ENCODE data around the gene RPL32. TPM values are rescaled to one million over a fixed set of nuclear protein-coding genes. Genes with fewer than 3 reads are reported as not detected.

Gene RPL32
- total RNA-seq, result 1,821 TPM

DNA sequence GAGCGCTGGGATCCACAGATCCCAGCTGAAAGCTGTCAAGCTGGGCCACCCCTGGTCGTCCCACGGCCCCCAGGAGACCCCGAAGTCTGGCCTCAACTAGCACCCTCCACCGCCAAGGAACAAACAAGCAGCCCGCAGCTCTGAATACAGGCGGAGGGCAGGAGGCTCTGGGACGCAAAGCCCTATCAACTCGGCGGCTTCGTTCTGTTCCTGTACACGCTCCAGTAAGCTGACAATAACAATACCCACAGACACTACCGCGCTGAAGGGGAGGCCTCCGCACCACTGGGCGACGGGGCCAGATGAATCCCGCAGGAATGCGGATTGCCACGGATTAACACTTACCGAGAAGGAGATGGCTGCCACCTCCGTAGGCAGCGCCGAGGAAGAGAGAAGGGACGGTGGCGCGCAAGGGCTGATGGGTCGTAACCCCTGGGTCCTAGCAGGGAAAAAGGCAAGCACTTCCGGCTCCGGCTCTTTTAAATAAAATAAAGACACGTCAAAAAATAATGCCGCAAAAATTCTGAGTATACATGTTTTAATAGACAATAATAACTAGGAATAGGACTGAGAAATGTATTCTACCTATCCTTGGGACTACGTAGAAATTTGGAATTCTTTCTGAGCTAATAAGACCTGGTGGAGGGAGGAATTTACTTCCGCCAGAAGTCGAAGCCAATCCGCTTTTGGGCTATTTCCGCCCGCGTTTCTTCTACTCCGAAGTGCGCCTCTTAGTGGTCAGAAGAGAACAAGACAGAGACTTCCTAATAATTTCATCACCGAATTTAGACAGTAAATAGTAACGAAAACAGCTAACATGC is at the start of gene RPL32:
Gene RPL32 (minus strand): TSS at position 417 of the 821 bp plus-strand sequence. CDS start 1,328 bp downstream, outside the sequence.
- DNase-seq (ENCODE audit: low spot score in 2 of 2), result peak; percentile 31 to 92
- Histone ChIP-seq H3K9me3 (no peaks in the 10 kb centered on the region), H3K27ac (peak within 1 kb of the TSS; percentile 91 to 95), H3K4me3 (peak within 1 kb of the TSS; percentile 71 to 84), H3K27me3 (no peaks in the 10 kb centered on the region), H3K4me1 (peaks cover 0 to 19% of the 10 kb centered on the region in 2 donors), H3K36me3 (peaks cover 6 to 29% of the 10 kb centered on the region in 2 donors)
- intact Hi-C loops (cut with DNase I), result loop anchor here (1.0 to 5.0 kb wide), 4 partner anchors 27 to 359 kb away; partner anchors contain the start of genes CAND2 and TSEN2
- TF ChIP-seq CTCF (IDR thresholded peaks at IDR 0.05), result peak; percentile 74 to 82 (median 78)

GRCh38 chr3:12890610-12891390 is 49.4 kb upstream of the RPL32 start:
- TF ChIP-seq CTCF (IDR thresholded peaks at IDR 0.05), result peak in 1 of 3 experiments; percentile 45
- peak overlapping the region; percentile 48 to 58 for H3K27ac ChIP-seq
- no peak overlapping the region for H3K4me3 ChIP-seq
- no peaks in the 10 kb centered on the region for H3K36me3 ChIP-seq
- intact Hi-C loops (cut with DNase I), result loop anchor here (5.0 to 10.0 kb wide), 2 partner anchors 93 to 94 kb away; partner anchors contain the start of gene CAND2
- no peaks in the 10 kb centered on the region for H3K27me3 ChIP-seq
- H3K4me1 ChIP-seq, result peaks cover 6 to 9% of the 10 kb centered on the region in 2 donors
- H3K9me3 ChIP-seq, result no peaks in the 10 kb centered on the region
- no peak for DNase-seq (ENCODE audit: low spot score in 2 of 2)

- intact Hi-C loops (cut with DNase I), result no loop called here
- DNase-seq (ENCODE audit: low spot score in 2 of 2), result no peak
Measured at GRCh38 chr3:12886736-12887135, 45.4 kb upstream of the RPL32 start.

GRCh38 chr3:12886106-12886679 is 44.8 kb upstream of the RPL32 start:
- DNase-seq (ENCODE audit: low spot score in 2 of 2), result no peak
- no peak overlapping the region for H3K4me3 ChIP-seq
- no peak overlapping the region for H3K27ac ChIP-seq
- no peaks in the 10 kb centered on the region for H3K9me3 ChIP-seq
- no peak for TF ChIP-seq CTCF (IDR thresholded peaks at IDR 0.05)
- peaks cover 7 to 8% of the 10 kb centered on the region in 2 donors for H3K4me1 ChIP-seq
- no peaks in the 10 kb centered on the region for H3K27me3 ChIP-seq
- intact Hi-C loops (cut with DNase I), result no loop called here
- H3K36me3 ChIP-seq, result no peaks in the 10 kb centered on the region

More at GRCh38 chr3:12886736-12887135, 45.4 kb upstream of the RPL32 start:
- Histone ChIP-seq H3K27me3 (no peaks in the 10 kb centered on the region), H3K27ac (no peak overlapping the region), H3K4me3 (no peak overlapping the region), H3K4me1 (peaks cover 9 to 10% of the 10 kb centered on the region in 2 donors), H3K36me3 (no peaks in the 10 kb centered on the region), H3K9me3 (no peaks in the 10 kb centered on the region)
- no peak for TF ChIP-seq CTCF (IDR thresholded peaks at IDR 0.05)

DNA sequence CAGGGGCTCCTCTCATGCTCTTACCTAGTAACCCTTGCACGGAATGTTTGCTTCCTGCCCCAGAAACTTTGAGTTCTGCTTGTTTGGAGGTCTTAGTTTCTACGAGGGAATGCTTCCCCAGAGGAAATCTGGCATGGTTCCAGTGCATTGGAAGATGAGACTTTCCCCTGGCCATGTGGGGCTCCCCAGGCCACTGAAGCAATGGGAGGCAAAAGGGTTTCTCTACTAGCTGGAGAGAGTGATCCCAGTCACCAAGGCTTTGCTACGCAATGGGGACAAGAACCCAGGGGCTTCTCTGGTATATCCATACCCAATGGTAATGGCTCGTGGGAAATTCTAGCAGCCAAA is 44.2 kb upstream of the RPL32 start:
- DNase-seq (ENCODE audit: low spot score in 2 of 2), result no peak
- H3K4me3 ChIP-seq, result no peak overlapping the region
- H3K27me3 ChIP-seq, result no peaks in the 10 kb centered on the region
- H3K4me1 ChIP-seq, result peaks cover 3 to 7% of the 10 kb centered on the region in 2 donors
- no peak for TF ChIP-seq CTCF (IDR thresholded peaks at IDR 0.05)
- intact Hi-C loops (cut with DNase I), result no loop called here
- H3K27ac ChIP-seq, result no peak overlapping the region
- H3K36me3 ChIP-seq, result no peaks in the 10 kb centered on the region
- no peaks in the 10 kb centered on the region for H3K9me3 ChIP-seq
